DND-41 (cell line): ENCODE data around the gene ZFC3H1.

ENCODE experiments used
- CTCF ChIP-seq: IDR thresholded peaks from 2 replicates; pipeline ENCODE4 v1.5.1; 2012; ENCODE audit warnings: borderline replicate concordance, low read length, moderate library complexity, mild to moderate bottlenecking; ENCODE audit not compliant: poor library complexity, severe bottlenecking; ENCODE audit errors: extremely low read depth
- EZH2 ChIP-seq: IDR thresholded peaks from 3 replicates; pipeline ENCODE4 v1.6.1; 2012; ENCODE audit warnings: borderline replicate concordance, low read depth, mild to moderate bottlenecking, moderate library complexity, low read length, inconsistent platforms; ENCODE audit not compliant: severe bottlenecking

DNA sequence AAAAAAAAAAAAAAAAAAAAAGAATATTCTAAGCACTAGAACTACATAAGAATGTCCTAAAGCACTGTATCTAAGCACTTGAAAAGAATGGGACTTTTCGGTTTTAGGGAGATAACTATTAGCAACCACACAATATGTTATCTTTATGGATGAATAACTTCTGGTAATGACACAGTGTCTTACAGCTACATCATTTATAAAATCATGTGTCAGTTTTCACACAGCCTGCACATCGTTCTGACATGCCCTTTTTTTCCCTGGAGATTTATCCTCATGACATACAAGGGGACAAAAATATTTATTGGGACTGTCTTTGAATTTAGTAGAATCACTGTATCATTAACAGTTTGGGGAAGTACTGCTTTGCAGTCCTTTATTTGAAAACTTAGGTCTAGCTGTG lies 39.6 kb upstream of the ZFC3H1 start:
- no peak for TF ChIP-seq CTCF
- TF ChIP-seq EZH2, result no peak
